ENCODE measurements around the gene KRTAP4-8. TPM values are rescaled to one million over a fixed set of nuclear protein-coding genes. Genes with fewer than 3 reads are reported as not detected.
"Not testable (repeated sequence)": the region's sequence is repeated elsewhere in the genome, so short reads cannot be mapped to it uniquely, and the experiment has no call there.

KRTAP4-8 gene
- not detected for total RNA-seq

DNA sequence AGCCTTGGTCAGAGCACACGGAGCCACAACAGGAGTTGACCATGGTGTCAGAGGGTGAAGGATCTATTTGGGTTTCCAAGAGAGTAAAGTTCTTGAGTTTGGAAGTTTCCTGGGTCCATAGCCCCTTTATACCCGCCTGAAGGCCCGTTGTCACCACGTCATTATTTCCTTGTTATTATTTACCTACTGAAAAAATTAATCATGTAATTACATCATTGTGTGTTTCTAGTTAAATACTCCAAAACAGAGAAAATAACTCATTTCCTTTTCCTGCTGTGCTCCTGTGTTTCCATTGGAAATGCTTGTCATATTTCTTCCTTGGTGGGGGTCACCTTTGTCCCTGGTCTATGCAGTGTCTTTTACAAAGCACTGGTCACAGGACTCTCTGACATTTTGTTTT is at the start of gene KRTAP4-8:
Gene KRTAP4-8, minus strand, starts transcription at position 101 of the 400 bp plus-strand sequence. Its CDS starts 58 bp downstream, at position 43.
- TF ChIP-seq, protein P1, sequence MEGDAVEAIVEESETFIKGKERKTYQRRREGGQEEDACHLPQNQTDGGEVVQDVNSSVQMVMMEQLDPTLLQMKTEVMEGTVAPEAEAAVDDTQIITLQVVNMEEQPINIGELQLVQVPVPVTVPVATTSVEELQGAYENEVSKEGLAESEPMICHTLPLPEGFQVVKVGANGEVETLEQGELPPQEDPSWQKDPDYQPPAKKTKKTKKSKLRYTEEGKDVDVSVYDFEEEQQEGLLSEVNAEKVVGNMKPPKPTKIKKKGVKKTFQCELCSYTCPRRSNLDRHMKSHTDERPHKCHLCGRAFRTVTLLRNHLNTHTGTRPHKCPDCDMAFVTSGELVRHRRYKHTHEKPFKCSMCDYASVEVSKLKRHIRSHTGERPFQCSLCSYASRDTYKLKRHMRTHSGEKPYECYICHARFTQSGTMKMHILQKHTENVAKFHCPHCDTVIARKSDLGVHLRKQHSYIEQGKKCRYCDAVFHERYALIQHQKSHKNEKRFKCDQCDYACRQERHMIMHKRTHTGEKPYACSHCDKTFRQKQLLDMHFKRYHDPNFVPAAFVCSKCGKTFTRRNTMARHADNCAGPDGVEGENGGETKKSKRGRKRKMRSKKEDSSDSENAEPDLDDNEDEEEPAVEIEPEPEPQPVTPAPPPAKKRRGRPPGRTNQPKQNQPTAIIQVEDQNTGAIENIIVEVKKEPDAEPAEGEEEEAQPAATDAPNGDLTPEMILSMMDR (IDR thresholded peaks at IDR 0.05), result no peak
- no peak for TF ChIP-seq POLR2AphosphoS5 (IDR thresholded peaks at IDR 0.05)
- TF ChIP-seq POLR2A (IDR thresholded peaks at IDR 0.05), result no peak
- Histone ChIP-seq H3K27ac (no peak within 1 kb of the TSS), H3K36me3 (no peaks in the 10 kb centered on the region), H3K9me3 (no peaks in the 10 kb centered on the region), H3K4me3 (no peak within 1 kb of the TSS), H3K4me1 (no peaks in the 10 kb centered on the region), H3K27me3 (no peaks in the 10 kb centered on the region)
- DNase-seq (ENCODE audit: low spot score in 2 of 2), result no peak
- intact Hi-C loops (cut with DNase I; ENCODE audit: low total_unique reads), result no loop called here

DNA sequence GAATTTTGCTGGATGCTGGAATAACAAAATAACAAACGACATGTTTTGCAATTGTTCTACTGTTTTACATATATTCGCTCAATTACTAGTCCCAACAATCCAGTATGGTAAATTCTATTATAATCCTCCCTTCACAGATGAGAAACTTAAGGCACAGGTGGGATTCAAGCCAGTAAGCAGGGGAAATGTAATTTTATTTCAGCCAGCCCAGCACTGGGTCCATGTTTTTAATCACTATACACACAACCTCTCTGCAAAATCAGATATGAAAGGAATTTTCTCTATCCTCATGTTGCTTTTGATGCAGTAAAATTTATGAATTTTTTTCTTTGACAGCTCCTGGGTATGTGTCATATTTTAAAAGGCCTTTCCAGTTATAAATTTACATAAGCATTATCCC is 47.3 kb upstream of the KRTAP4-8 start:
- TF ChIP-seq, protein P1 (IDR thresholded peaks at IDR 0.05), result no peak
- TF ChIP-seq POLR2A (IDR thresholded peaks at IDR 0.05), result no peak
- no peak for TF ChIP-seq POLR2AphosphoS5 (IDR thresholded peaks at IDR 0.05)
- H3K27me3 ChIP-seq, result no peaks in the 10 kb centered on the region
- H3K27ac ChIP-seq, result no peak overlapping the region
- intact Hi-C loops (cut with DNase I; ENCODE audit: low total_unique reads), result no loop called here
- H3K9me3 ChIP-seq, result peaks cover 8 to 16% of the 10 kb centered on the region in 2 donors
- DNase-seq (ENCODE audit: low spot score in 2 of 2), result no peak
- no peaks in the 10 kb centered on the region for H3K4me1 ChIP-seq
- no peaks in the 10 kb centered on the region for H3K36me3 ChIP-seq
- no peak overlapping the region for H3K4me3 ChIP-seq

DNA sequence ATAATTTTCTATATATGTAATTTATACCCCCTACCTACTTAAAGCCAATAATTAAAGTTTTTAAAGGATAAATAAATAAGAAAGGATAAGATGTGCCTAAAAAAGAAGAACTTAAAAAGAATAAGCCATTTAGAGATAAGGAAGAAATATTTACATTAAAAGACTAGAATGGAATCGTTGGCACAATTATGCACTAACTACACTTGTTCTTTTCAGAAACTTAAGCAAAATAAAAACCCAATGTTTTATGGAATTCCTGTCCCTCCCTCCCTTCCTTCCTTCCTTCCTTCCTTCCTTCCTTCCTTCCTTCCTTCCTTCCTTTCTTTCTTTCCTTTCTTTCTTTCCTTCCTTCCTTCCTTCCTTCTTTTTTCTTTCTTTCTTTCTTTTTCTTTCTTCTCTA is 46.9 kb upstream of the KRTAP4-8 start:
- Histone ChIP-seq H3K4me3 (no peak overlapping the region), H3K27ac (no peak overlapping the region), H3K4me1 (no peaks in the 10 kb centered on the region), H3K36me3 (no peaks in the 10 kb centered on the region), H3K9me3 (peaks cover 8 to 20% of the 10 kb centered on the region in 2 donors), H3K27me3 (no peaks in the 10 kb centered on the region)
- TF ChIP-seq POLR2A (IDR thresholded peaks at IDR 0.05) (no peak), POLR2AphosphoS5 (IDR thresholded peaks at IDR 0.05) (no peak)
- TF ChIP-seq, protein P1 (IDR thresholded peaks at IDR 0.05), result no peak
- intact Hi-C loops (cut with DNase I; ENCODE audit: low total_unique reads), result no loop called here
- DNase-seq (ENCODE audit: low spot score in 2 of 2), result no peak

DNA sequence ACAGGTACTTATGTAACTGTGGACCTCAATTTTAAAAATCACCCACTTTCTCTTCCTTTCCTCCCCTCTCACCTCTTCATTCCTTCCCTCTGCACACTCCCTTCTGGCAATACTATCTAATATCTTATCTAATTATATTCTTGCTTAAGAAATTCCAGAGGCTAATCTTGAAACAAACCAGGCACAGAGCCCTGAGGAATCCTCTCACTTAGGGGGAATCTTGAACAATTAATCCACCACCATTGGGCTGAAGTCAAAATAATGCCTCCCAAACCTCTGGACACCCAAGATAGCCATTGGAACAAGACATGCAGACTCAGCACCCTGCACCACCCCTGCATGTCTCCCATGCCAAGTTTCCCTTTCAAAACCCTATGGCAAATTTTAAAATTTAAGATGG is 43.4 kb upstream of the KRTAP4-8 start:
- Histone ChIP-seq H3K27me3 (no peaks in the 10 kb centered on the region), H3K27ac (no peak overlapping the region), H3K36me3 (no peaks in the 10 kb centered on the region), H3K9me3 (peaks cover 8 to 22% of the 10 kb centered on the region in 2 donors), H3K4me3 (no peak overlapping the region), H3K4me1 (no peaks in the 10 kb centered on the region)
- intact Hi-C loops (cut with DNase I; ENCODE audit: low total_unique reads), result no loop called here
- TF ChIP-seq POLR2A (IDR thresholded peaks at IDR 0.05), result no peak
- TF ChIP-seq, protein P1 (IDR thresholded peaks at IDR 0.05), result no peak
- no peak for TF ChIP-seq POLR2AphosphoS5 (IDR thresholded peaks at IDR 0.05)
- DNase-seq (ENCODE audit: low spot score in 2 of 2), result no peak

DNA sequence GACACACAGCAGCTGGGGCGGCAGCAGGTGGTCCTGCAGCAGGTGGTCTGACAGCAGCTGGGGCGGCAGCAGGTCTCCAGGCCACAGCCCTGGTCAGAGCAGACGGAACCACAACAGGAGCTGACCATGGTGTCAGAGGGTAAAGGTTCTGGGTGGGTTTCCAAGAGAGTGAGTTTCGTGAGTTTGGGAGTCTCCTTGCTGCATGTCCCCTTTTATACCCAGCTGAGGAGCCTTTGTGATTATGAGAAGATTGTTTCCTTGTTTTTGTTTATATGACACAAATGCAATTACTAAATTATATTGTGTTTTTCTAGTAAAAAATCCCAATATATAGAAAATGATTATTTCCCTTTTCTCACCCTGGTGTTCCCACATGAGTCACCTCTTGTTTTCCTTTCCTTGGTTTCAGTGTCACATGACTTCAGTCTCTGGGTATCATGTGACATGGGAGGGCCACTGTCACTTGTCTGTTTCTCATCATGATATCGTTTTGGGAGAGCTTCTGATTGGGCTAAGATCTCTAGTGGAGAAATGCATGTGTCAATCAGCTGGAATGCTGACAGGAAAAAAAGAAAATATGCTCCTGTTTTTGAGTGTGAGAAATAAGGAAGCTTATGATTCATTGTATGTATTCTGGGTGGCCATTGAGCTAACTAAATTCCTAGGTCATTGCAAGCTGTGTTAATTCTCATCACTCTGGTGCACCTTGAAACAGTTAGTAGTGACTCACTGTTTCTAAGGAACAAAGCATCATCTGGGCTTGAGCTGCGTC is 42.6 kb upstream of the KRTAP4-8 start, which contains the start of gene KRTAP4-6:
Gene KRTAP4-6, minus strand, starts transcription at position 185 of the 772 bp plus-strand sequence. Its CDS starts 57 bp downstream, at position 128.
- TF ChIP-seq POLR2AphosphoS5 (IDR thresholded peaks at IDR 0.05) (no peak), POLR2A (IDR thresholded peaks at IDR 0.05) (no peak)
- TF ChIP-seq, protein P1 (IDR thresholded peaks at IDR 0.05), result no peak
- intact Hi-C loops (cut with DNase I; ENCODE audit: low total_unique reads), result no loop called here
- Histone ChIP-seq H3K4me3 (no peak within 1 kb of the TSS), H3K36me3 (no peaks in the 10 kb centered on the region), H3K27ac (no peak within 1 kb of the TSS), H3K4me1 (no peaks in the 10 kb centered on the region), H3K9me3 (peaks cover 8 to 22% of the 10 kb centered on the region in 2 donors), H3K27me3 (no peaks in the 10 kb centered on the region)
- DNase-seq (ENCODE audit: low spot score in 2 of 2), result no peak

DNA sequence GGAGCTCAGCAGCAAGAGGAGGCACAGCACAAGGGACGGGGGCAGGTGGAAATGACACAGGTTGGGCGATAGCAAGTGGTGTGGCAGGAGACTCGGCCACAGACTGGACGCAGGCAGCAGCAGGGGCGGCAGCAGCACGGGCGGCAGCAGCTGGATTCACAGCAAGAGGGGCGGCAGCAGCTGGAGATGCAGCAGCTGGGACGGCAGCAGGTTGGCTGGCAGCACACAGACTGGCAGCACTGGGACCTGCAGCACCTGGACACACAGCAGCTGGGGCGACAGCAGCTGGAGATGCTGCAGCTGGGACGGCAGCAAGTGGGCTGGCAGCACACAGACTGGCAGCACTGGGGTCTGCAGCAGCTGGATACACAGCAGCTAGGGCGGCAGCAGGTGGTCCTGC is 41.9 kb upstream of the KRTAP4-8 start:
- H3K36me3 ChIP-seq; H3K27me3 ChIP-seq; H3K4me3 ChIP-seq; H3K27ac ChIP-seq; intact Hi-C loops (cut with DNase I; ENCODE audit: low total_unique reads); DNase-seq (ENCODE audit: low spot score in 2 of 2); H3K4me1 ChIP-seq: not testable (repeated sequence)
- peaks cover 8 to 22% of the 10 kb centered on the region in 2 donors for H3K9me3 ChIP-seq
